ENCODE results near the gene ZNF518A.

ZNF518A gene

GRCh38 chr10:96118604-96119450 lies 11.3 kb upstream of the ZNF518A start:
- no peak for DNase-seq (ENCODE audit: low read depth)
- TF ChIP-seq, protein P1, sequence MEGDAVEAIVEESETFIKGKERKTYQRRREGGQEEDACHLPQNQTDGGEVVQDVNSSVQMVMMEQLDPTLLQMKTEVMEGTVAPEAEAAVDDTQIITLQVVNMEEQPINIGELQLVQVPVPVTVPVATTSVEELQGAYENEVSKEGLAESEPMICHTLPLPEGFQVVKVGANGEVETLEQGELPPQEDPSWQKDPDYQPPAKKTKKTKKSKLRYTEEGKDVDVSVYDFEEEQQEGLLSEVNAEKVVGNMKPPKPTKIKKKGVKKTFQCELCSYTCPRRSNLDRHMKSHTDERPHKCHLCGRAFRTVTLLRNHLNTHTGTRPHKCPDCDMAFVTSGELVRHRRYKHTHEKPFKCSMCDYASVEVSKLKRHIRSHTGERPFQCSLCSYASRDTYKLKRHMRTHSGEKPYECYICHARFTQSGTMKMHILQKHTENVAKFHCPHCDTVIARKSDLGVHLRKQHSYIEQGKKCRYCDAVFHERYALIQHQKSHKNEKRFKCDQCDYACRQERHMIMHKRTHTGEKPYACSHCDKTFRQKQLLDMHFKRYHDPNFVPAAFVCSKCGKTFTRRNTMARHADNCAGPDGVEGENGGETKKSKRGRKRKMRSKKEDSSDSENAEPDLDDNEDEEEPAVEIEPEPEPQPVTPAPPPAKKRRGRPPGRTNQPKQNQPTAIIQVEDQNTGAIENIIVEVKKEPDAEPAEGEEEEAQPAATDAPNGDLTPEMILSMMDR (IDR thresholded peaks at IDR 0.05; ENCODE audit: insufficient read depth, low read depth, low read length, missing control alignments), result no peak
- H3K4me3 ChIP-seq (ENCODE audit: low read depth, low read length), result no peak overlapping the region

DNA sequence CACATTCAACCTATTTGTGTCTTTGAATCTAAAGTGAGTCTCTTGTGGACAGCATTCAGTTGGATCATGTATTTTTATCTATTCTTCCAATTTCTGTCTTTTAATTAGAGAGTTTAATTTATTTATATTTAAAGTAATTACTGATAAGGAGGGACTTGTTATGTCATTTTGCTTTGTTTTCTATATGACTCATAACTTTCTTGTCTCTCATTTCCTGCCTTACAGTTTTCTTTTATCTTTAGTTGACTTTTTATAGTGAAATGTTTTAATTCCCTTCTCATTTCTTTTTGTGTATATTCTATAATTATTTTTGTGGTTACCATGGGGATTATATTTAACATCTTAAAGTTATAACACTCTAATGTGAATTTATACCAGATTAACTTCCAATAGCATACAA lies 7.3 kb upstream of the ZNF518A start:
- no peak overlapping the region for H3K4me3 ChIP-seq (ENCODE audit: low read depth, low read length)
- DNase-seq (ENCODE audit: low read depth), result no peak
- TF ChIP-seq, protein P1 (IDR thresholded peaks at IDR 0.05; ENCODE audit: insufficient read depth, low read depth, low read length, missing control alignments), result no peak

GRCh38 chr10:96124230-96125141 lies 5.6 kb upstream of the ZNF518A start:
- no peak for DNase-seq (ENCODE audit: low read depth)
- no peak overlapping the region for H3K4me3 ChIP-seq (ENCODE audit: low read depth, low read length)
- TF ChIP-seq, protein P1 (IDR thresholded peaks at IDR 0.05; ENCODE audit: insufficient read depth, low read depth, low read length, missing control alignments), result no peak

DNA sequence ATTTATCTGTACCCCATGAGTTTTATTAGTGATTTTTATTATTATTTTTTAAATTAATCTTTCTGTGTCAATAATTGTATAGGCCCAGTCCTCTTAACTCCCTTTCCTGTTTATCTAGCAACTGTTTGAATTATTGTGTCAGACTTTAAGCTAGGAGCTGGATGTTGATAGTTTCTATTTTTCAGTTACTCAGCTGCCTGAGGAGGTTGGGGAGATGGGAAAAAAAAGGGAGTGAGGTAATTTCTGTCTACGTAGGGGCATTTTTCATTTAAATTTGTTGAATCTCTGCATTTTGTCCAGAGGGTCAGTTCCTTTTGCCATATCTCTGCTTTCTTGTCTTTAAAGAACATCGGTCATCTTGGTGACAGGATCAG lies 5.0 kb upstream of the ZNF518A start:
- DNase-seq (ENCODE audit: low read depth), result no peak
- no peak overlapping the region for H3K4me3 ChIP-seq (ENCODE audit: low read depth, low read length)
- TF ChIP-seq, protein P1 (IDR thresholded peaks at IDR 0.05; ENCODE audit: insufficient read depth, low read depth, low read length, missing control alignments), result no peak

GRCh38 chr10:96130326-96130995 lies 364 bp downstream of the ZNF518A start:
- H3K4me3 ChIP-seq (ENCODE audit: low read depth, low read length), result peak overlapping the region; percentile 62
- peak; percentile 94 for DNase-seq (ENCODE audit: low read depth)
- TF ChIP-seq, protein P1 (IDR thresholded peaks at IDR 0.05; ENCODE audit: insufficient read depth, low read depth, low read length, missing control alignments), result no peak

GRCh38 chr10:96131621-96132020 lies 1.5 kb downstream of the ZNF518A start:
- no peak for DNase-seq (ENCODE audit: low read depth)
- peak overlapping the region; percentile 62 for H3K4me3 ChIP-seq (ENCODE audit: low read depth, low read length)
- TF ChIP-seq, protein P1 (IDR thresholded peaks at IDR 0.05; ENCODE audit: insufficient read depth, low read depth, low read length, missing control alignments), result no peak

All from GM12865 (cell line).